IPS-18a (cell line): ENCODE measurements around the gene WDR62.
"Not testable (repeated sequence)": the region's sequence is repeated elsewhere in the genome, so short reads cannot be mapped to it uniquely, and the experiment has no call there.

Experiments
- H3K27ac ChIP-seq: one replicate; pipeline ENCODE4 v1.5.1; 2013; ENCODE audit warnings: low read length
- H3K27me3 ChIP-seq: one replicate; pipeline ENCODE4 v1.6.1; 2013; ENCODE audit warnings: mild to moderate bottlenecking, low read length; ENCODE audit not compliant: control insufficient read depth, insufficient read depth
- H3K36me3 ChIP-seq: one replicate; pipeline ENCODE4 v1.6.1; 2013; ENCODE audit warnings: low read depth, low read length; ENCODE audit not compliant: control insufficient read depth
- H3K4me1 ChIP-seq: one replicate; pipeline ENCODE4 v1.6.1; 2013; ENCODE audit warnings: low read depth, low read length; ENCODE audit not compliant: control insufficient read depth
- H3K4me3 ChIP-seq: one replicate; pipeline ENCODE4 v1.5.1; 2013; ENCODE audit warnings: low read length
- H3K9ac ChIP-seq: one replicate; pipeline ENCODE4 v1.6.1; 2013; ENCODE audit warnings: mild to moderate bottlenecking, low read length, moderate library complexity
- H3K9me3 ChIP-seq: one replicate; pipeline ENCODE4 v1.6.1; 2013; ENCODE audit warnings: low read depth, low read length; ENCODE audit not compliant: control insufficient read depth

The WDR62 gene

DNA sequence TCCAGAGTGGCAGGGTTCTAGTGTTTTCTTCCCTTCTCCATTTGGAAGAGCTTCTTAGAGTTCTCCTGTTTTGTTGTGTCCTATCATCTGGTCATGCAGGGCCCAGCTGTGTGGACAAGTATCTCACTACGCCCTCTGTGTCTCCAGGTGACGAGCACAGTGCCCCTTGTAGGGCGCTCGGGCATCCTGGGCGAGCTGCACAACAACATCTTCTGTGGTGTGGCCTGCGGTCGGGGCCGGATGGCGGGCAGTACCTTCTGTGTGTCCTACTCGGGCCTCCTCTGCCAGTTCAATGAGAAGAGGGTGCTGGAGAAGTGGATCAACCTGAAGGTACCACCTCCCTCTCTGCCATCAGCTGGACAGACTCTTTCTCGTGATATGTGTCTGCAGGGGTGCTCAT lies 13.0 kb downstream of the WDR62 start:
- Histone ChIP-seq H3K4me1 (no peaks in the 10 kb centered on the region), H3K4me3 (no peak overlapping the region), H3K27me3 (no peaks in the 10 kb centered on the region), H3K27ac (no peak overlapping the region), H3K36me3 (peaks cover 65% of the 10 kb centered on the region), H3K9ac (no peak overlapping the region), H3K9me3 (no peaks in the 10 kb centered on the region)

DNA sequence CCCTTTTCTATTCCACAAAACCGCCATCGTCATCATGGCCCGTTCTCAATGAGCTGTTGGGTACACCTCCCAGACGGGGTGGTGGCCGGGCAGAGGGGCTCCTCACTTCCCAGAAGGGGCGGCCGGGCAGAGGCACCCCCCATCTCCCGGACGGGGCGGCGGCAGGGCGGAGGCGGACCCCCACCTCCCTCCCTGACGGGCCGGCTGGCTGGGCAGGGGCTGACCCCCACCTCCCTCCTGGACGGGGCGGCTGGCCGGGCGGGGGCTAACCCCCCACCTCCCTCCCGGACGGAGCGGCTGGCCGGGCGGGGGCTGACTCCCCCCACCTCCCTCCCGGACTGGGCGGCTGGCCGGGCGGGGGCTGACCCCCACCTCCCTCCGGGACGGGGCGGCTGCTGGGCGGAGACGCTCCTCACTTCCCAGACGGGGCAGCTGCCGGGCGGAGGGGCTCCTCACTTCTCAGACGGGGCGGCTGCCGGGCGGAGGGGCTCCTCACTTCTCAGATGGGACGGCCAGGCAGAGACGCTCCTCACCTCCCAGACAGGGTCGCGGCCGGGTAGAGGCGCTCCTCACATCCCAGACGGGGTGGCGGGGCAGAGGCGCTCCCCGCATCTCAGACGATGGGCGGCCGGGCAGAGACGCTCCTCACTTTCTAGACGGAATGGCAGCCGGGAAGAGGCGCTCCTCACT lies 14.3 kb downstream of the WDR62 start:
- peaks cover 70% of the 10 kb centered on the region for H3K36me3 ChIP-seq
- not testable (repeated sequence) for H3K4me3 ChIP-seq, H3K27ac ChIP-seq, H3K27me3 ChIP-seq, H3K4me1 ChIP-seq, H3K9ac ChIP-seq, H3K9me3 ChIP-seq

DNA sequence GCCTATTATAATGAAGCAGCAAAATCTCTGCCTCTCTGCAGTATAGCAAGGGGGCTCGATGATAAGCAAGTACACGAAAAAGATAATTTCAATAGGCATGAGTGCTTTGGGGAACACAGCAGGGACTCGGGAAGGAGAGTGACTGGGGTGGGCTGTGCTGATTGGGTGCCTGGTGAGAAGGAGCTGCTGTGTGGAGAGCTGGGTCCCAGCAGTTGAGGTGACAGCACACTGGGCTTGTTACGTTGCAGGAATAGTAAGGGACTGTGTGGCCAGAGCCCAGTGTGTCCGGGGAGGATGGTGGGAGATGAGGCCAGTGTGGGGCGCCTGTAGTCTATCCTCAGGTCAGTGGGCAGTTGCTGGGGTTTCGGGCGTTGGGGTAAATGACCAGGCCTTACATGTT lies 17.4 kb downstream of the WDR62 start:
- Histone ChIP-seq H3K27me3 (no peaks in the 10 kb centered on the region), H3K36me3 (peaks cover 63% of the 10 kb centered on the region), H3K27ac (no peak overlapping the region), H3K4me3 (no peak overlapping the region), H3K9me3 (no peaks in the 10 kb centered on the region), H3K4me1 (no peaks in the 10 kb centered on the region), H3K9ac (no peak overlapping the region)

DNA sequence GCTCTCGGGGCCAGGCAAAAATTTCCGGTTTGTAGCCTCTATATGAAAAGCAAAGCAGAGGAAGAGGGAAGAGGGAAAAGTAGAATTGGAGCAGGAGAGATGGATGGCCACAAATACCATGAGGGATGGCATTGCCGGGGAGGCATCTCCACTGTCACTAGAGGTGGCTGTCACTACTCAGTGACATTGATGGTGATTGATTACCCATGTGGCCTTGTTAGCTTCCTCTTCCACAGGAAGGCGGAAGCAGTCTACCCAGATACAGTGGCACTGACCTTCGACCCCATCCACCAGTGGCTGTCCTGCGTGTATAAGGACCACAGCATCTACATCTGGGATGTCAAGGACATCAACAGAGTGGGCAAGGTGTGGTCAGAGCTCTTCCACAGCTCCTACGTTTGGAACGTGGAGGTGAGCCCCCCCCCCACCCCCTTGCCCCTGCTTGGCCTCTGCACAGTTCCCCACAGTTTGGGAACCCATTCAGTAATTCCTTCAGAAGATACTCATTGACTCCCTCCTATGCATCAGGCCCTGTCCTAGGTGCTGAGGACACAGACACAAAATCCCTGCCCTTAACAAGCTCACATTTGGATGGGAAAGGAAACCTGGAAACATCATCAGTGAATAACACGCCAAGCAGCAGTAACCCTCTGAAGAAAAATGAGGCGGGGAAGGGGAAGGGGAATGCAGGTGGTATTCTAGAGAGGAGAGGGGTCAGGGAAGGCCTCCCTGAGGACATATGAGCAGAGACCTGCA lies 18.6 kb downstream of the WDR62 start:
- H3K9me3 ChIP-seq = no peaks in the 10 kb centered on the region
- H3K4me3 ChIP-seq = no peak overlapping the region
- H3K4me1 ChIP-seq = no peaks in the 10 kb centered on the region
- no peak overlapping the region for H3K27ac ChIP-seq
- H3K36me3 ChIP-seq = peaks cover 62% of the 10 kb centered on the region
- no peaks in the 10 kb centered on the region for H3K27me3 ChIP-seq
- H3K9ac ChIP-seq = no peak overlapping the region

DNA sequence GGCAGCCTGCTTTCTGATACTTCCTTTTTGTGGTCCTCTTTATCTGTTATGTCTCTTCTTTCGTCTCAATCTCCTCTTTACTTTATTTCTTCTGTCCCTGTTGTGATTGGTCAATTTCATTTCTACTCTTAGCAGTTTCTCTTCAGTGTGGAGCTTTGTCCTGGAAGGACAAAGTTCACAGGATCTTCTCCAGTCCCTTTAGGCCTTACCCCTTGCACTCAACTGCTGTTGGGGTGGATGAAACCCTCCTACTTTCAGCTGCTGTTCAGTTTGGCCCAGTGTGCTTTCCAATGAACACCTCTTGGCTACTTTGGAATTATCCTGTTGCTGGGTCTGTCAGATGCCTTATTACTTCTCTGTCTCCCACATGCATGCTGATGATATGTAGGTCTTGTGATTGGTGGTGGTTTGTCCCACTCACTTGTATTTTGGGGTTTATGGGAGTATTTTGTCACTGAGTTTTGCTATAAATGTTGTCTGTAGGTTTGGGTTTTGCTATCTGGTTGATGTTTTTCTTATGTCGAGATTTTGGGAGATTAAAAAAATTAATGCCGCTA lies 24.8 kb downstream of the WDR62 start:
- Histone ChIP-seq H3K4me3 (no peak overlapping the region), H3K27me3 (no peaks in the 10 kb centered on the region), H3K36me3 (peaks cover 68% of the 10 kb centered on the region), H3K4me1 (no peaks in the 10 kb centered on the region), H3K27ac (no peak overlapping the region), H3K9me3 (no peaks in the 10 kb centered on the region), H3K9ac (no peak overlapping the region)

DNA sequence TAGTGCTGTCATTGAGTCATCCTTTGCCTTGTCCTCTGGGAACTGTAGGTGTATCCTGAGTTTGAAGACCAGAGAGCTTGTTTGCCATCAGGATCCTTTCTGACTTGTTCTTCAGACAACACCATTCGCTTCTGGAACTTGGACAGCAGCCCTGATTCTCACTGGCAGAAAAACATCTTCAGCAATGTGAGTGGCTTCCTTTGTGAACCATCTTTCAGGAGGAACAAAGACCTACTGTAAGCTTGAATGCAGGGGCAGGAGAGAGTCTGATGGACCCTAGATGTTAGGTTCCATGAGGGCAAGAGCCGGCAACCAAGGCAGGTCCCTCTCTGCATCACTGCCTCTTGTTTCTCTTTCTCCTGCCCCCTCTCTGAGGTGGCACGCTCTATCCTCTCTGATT lies 26.7 kb downstream of the WDR62 start:
- no peak overlapping the region for H3K9ac ChIP-seq
- H3K9me3 ChIP-seq = no peaks in the 10 kb centered on the region
- no peaks in the 10 kb centered on the region for H3K4me1 ChIP-seq
- H3K27ac ChIP-seq = no peak overlapping the region
- H3K36me3 ChIP-seq = peaks cover 72% of the 10 kb centered on the region
- no peaks in the 10 kb centered on the region for H3K27me3 ChIP-seq
- no peak overlapping the region for H3K4me3 ChIP-seq

DNA sequence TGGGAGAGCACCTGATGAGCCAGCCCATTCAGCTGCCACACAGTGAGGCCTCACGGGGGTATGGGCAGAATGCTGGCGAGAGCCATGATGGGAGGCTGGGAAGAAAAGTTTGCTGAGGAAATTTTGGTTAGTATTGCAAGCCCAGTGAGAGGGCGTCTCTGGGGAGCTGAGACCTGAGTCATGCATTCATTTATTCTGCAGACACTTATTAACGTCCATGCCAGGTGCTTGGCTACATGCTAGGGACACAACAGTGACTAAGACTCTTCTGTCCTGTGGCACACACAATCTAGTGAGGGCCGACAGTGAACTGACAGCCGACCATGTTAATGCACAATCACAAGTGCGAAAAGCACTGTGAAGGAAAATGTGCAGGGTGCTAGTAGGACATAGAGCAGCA lies 27.2 kb downstream of the WDR62 start:
- Histone ChIP-seq H3K9ac (no peak overlapping the region), H3K36me3 (peaks cover 77% of the 10 kb centered on the region), H3K27me3 (no peaks in the 10 kb centered on the region), H3K9me3 (no peaks in the 10 kb centered on the region), H3K4me3 (no peak overlapping the region), H3K4me1 (no peaks in the 10 kb centered on the region), H3K27ac (no peak overlapping the region)

DNA sequence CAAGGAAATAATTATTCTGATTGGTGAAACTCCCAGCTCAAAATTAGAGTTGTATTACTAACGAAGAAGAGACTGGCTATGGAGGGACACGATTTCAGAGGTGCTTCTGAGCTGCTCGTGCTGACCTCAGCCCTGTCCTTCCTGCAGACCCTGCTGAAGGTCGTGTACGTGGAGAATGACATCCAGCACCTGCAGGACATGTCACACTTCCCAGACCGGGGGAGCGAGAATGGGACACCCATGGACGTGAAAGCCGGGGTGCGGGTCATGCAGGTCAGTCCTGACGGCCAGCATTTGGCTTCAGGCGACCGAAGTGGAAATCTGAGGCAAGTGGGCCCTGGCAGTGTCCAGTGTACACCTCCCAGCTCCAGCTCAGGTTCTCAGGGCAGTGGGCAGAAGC lies 28.2 kb downstream of the WDR62 start:
- no peak overlapping the region for H3K4me3 ChIP-seq
- H3K9me3 ChIP-seq = no peaks in the 10 kb centered on the region
- peaks cover 72% of the 10 kb centered on the region for H3K36me3 ChIP-seq
- no peaks in the 10 kb centered on the region for H3K4me1 ChIP-seq
- H3K27ac ChIP-seq = no peak overlapping the region
- H3K9ac ChIP-seq = no peak overlapping the region
- H3K27me3 ChIP-seq = no peaks in the 10 kb centered on the region

DNA sequence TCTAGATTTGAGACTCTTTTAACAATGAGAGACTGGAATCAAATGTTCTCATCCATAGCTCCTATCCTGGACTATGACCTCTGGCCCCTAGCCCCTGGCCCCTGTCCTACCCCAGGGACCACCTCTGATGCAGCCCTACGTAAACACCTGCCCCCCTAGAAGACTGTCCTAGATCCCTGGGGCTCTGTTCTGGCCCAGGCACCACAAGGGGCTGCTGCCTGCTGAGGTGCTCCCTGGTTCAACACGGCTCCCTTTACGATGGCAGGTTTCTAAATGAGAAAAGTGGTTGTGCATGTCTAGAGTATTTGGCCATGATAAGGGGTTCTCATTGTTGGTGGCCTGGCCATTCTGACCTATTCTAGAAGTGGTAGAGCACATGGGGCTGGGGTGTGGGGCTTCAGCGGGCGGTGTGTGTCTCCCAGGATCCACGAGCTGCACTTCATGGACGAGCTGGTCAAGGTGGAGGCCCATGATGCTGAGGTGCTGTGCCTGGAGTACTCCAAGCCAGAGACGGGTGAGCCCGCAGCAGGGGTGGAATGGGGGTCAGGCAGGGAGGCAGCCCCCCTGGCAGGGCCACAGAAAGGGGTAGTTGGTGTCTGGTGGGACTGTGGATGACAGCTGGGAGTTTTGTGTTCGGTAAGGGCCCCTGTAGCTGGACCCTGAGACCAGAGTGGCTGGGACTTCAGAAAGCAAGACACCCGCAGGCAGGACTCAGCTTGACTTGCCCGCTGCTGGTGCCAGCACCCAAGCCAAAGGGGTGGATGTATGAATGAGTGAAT lies 29.7 kb downstream of the WDR62 start:
- Histone ChIP-seq H3K36me3 (peaks cover 82% of the 10 kb centered on the region), H3K4me1 (no peaks in the 10 kb centered on the region), H3K9ac (no peak overlapping the region), H3K9me3 (no peaks in the 10 kb centered on the region), H3K27me3 (no peaks in the 10 kb centered on the region), H3K4me3 (no peak overlapping the region), H3K27ac (no peak overlapping the region)

DNA sequence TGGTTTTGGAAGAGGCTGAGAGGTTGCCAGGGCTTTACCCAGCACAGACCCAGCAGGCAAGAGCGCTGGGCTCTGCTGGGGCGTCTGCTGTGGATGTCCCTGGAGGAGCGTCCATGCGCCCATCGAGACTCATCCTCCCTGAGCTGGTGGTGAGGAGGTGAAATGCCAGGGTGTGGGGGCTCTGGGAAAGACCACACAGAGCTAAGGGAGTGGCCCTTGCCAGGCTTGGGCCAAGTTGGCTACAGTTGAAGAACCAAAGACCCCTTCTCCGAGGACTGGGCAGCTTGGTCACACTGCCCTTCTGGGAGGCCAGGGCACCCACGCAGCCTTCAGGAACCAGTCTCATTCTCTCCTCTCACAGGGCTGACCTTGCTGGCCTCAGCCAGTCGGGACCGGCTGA lies 31.6 kb downstream of the WDR62 start:
- Histone ChIP-seq H3K9me3 (no peaks in the 10 kb centered on the region), H3K4me1 (no peaks in the 10 kb centered on the region), H3K9ac (no peak overlapping the region), H3K27ac (no peak overlapping the region), H3K27me3 (no peaks in the 10 kb centered on the region), H3K36me3 (peaks cover 90% of the 10 kb centered on the region), H3K4me3 (no peak overlapping the region)

DNA sequence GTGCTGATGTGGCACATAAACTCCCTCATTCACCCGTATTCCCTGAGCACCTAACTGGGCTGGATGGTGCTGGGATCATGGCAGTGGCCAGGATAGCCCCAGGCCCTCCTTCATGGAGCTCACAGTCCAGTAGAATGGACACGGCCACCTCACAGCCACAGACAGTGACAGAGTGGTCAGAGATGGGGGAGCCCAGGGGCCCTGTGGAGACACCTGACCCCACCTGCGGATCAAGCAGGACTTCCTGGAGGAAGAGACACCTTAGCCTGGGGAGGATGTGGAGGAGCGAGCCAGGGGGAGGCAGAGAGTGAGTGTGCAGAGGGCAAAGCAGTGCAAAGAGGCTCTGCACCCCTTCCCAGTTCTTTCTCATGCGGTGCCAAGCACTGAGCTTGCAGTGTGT lies 35.1 kb downstream of the WDR62 start:
- Histone ChIP-seq H3K27ac (no peak overlapping the region), H3K4me3 (no peak overlapping the region), H3K36me3 (peaks cover 86% of the 10 kb centered on the region), H3K27me3 (no peaks in the 10 kb centered on the region), H3K9me3 (no peaks in the 10 kb centered on the region), H3K4me1 (no peaks in the 10 kb centered on the region), H3K9ac (no peak overlapping the region)
